IMR-90 (cell line): ENCODE results near the gene RAB25. TPM values are rescaled to one million over a fixed set of nuclear protein-coding genes. Genes with fewer than 3 reads are reported as not detected.

Experiments used
- ATAC-seq: fragments of 200-7000 bp; cut with Tn5 transposase; 2 replicates; pipeline ENCODE4 v1.9.1; 2020; ENCODE audit warnings: low read depth, mild to moderate bottlenecking, moderate library complexity
- BruUV-seq: library from RNA; stranded (reverse); fragments of 400-500 nt; replicated peaks from 2 replicates; lab custom pipeline; 2021; lab: Mats Ljungman, UMichigan
- CTCF ChIA-PET: fragments of 300-600 bp; formaldehyde crosslinking; extraction: SDS; loops from one replicate; lab custom pipeline; 2021; ENCODE audit warnings: antibody characterized with exemption; lab: Yijun Ruan, JAX
- POLR2A ChIA-PET: fragments of 300-600 bp; sonication (Branson Sonifier 250); formaldehyde crosslinking; loops from one replicate; lab custom pipeline; 2022; ENCODE audit warnings: antibody characterized with exemption; ENCODE audit not compliant: unreplicated experiment; lab: Charles Lee
- DNase-seq: peaks from one replicate; pipeline ENCODE4 v3.0.0; 2013
- H2AFZ ChIP-seq: replicated peaks from 2 replicates; pipeline ENCODE3; 2013; ENCODE audit warnings: low read length, mild to moderate bottlenecking; ENCODE audit not compliant: poor library complexity
- H2AK5ac ChIP-seq: 2 replicates; pipeline ENCODE4 v1.6.1; 2013; ENCODE audit warnings: low read depth, low read length, inconsistent platforms
- H2AK9ac ChIP-seq: replicated peaks from 2 replicates; pipeline ENCODE3; 2013; ENCODE audit warnings: mild to moderate bottlenecking, low read depth, low read length, moderate library complexity; ENCODE audit not compliant: poor library complexity
- H2BK120ac ChIP-seq: 2 replicates; pipeline ENCODE4 v1.6.1; 2013; ENCODE audit warnings: low read depth, low read length, inconsistent platforms
- H2BK15ac ChIP-seq: 3 replicates; pipeline ENCODE4 v1.6.1; 2013; ENCODE audit warnings: low read depth, low read length, inconsistent platforms
- H2BK20ac ChIP-seq: 2 replicates; pipeline ENCODE4 v1.6.1; 2013; ENCODE audit warnings: low read depth, mild to moderate bottlenecking, inconsistent platforms, low read length, moderate library complexity
- H2BK5ac ChIP-seq: 2 replicates; pipeline ENCODE4 v1.6.1; 2013; ENCODE audit warnings: mild to moderate bottlenecking, low read depth, low read length, inconsistent platforms; ENCODE audit not compliant: poor library complexity, severe bottlenecking
- H3K14ac ChIP-seq: replicated peaks from 2 replicates; pipeline ENCODE4 v1.6.1; 2013; ENCODE audit warnings: low read depth, low read length, inconsistent platforms
- H3K18ac ChIP-seq: 2 replicates; pipeline ENCODE4 v1.6.1; 2013; ENCODE audit warnings: low read depth, low read length, control low read depth
- H3K23ac ChIP-seq: 2 replicates; pipeline ENCODE4 v1.6.1; 2013; ENCODE audit warnings: low read depth, low read length, inconsistent platforms
- H3K27ac ChIP-seq: 2 replicates; pipeline ENCODE4 v1.5.1; 2013; ENCODE audit warnings: mild to moderate bottlenecking, control low read depth, low read length; ENCODE audit not compliant: insufficient read depth
- H3K27me3 ChIP-seq: 2 replicates; pipeline ENCODE4 v1.6.1; 2013; ENCODE audit warnings: low read length; ENCODE audit not compliant: control insufficient read depth, insufficient read depth
- H3K36me3 ChIP-seq: 2 replicates; pipeline ENCODE4 v1.6.1; 2013; ENCODE audit warnings: low read length, mixed read lengths; ENCODE audit not compliant: control insufficient read depth, insufficient read depth
- H3K4ac ChIP-seq: 2 replicates; pipeline ENCODE4 v1.6.1; 2013; ENCODE audit warnings: low read depth, low read length, inconsistent platforms
- H3K4me1 ChIP-seq: 2 replicates; pipeline ENCODE4 v1.6.1; 2013; ENCODE audit warnings: low read length, mixed read lengths; ENCODE audit not compliant: control insufficient read depth, insufficient read depth
- H3K4me2 ChIP-seq: 2 replicates; pipeline ENCODE4 v1.6.1; 2013; ENCODE audit warnings: low read depth, mild to moderate bottlenecking, control low read depth, low read length, moderate library complexity
- H3K4me3 ChIP-seq: 2 replicates; pipeline ENCODE4 v1.5.1; 2013; ENCODE audit warnings: low read depth, mild to moderate bottlenecking, control low read depth, low read length, moderate library complexity; ENCODE audit not compliant: insufficient read depth
- H3K56ac ChIP-seq: 2 replicates; pipeline ENCODE4 v1.6.1; 2013; ENCODE audit warnings: low read length, inconsistent platforms; ENCODE audit not compliant: insufficient read depth; ENCODE audit errors: extremely low read depth
- H3K79me1 ChIP-seq, 2 experiments: 2 replicates each; pipeline ENCODE4 v1.6.1; 2013; ENCODE audit warnings: low read length in 2 of 2, inconsistent platforms in 1 of 2, low read depth in 1 of 2
- H3K9ac ChIP-seq: 2 replicates; pipeline ENCODE4 v1.6.1; 2013; ENCODE audit warnings: low read depth, low read length, control low read depth
- H3K9me1 ChIP-seq: 2 replicates; pipeline ENCODE4 v1.6.1; 2013; ENCODE audit warnings: low read length, inconsistent platforms; ENCODE audit not compliant: insufficient read depth
- H3K9me3 ChIP-seq: 2 replicates; pipeline ENCODE4 v1.6.1; 2013; ENCODE audit warnings: low read length; ENCODE audit not compliant: control insufficient read depth, insufficient read depth
- H4K20me1 ChIP-seq: 2 replicates; pipeline ENCODE4 v1.6.1; 2013; ENCODE audit warnings: low read length, inconsistent platforms; ENCODE audit not compliant: insufficient read depth
- H4K5ac ChIP-seq: 2 replicates; pipeline ENCODE4 v1.6.1; 2013; ENCODE audit warnings: mild to moderate bottlenecking, low read depth, low read length, control low read depth
- H4K8ac ChIP-seq, 2 experiments: 2 replicates each; pipeline ENCODE4 v1.6.1; 2013; ENCODE audit warnings: low read depth in 2 of 2, low read length in 2 of 2, control low read depth in 1 of 2, inconsistent platforms in 1 of 2
- H4K91ac ChIP-seq: 2 replicates; pipeline ENCODE4 v1.6.1; 2013; ENCODE audit warnings: low read depth, low read length, inconsistent platforms; ENCODE audit not compliant: insufficient read depth
- CEBPB ChIP-seq: IDR thresholded peaks from 2 replicates; pipeline ENCODE4 v1.6.1; 2012; ENCODE audit warnings: low read depth, low read length, improper control_type of control experiment
- CHD1 ChIP-seq: IDR thresholded peaks from 2 replicates; pipeline ENCODE4 v1.6.1; 2012; ENCODE audit warnings: low read depth, low read length, improper control_type of control experiment
- CTCF ChIP-seq: conservative IDR thresholded peaks from 2 replicates; pipeline ENCODE4 v1.5.1; 2012; ENCODE audit warnings: mild to moderate bottlenecking, low read depth, low read length, improper control_type of control experiment
- FOS ChIP-seq: fragments of 150-350 bp; IDR thresholded peaks from 2 replicates; pipeline ENCODE4 v1.6.1; 2016; ENCODE audit warnings: low read depth, low read length
- MAZ ChIP-seq: IDR thresholded peaks from 2 replicates; pipeline ENCODE4 v1.6.1; 2012; ENCODE audit warnings: low read depth, mild to moderate bottlenecking, low read length, improper control_type of control experiment, moderate library complexity, borderline replicate concordance
- MXI1 ChIP-seq: IDR thresholded peaks from 2 replicates; pipeline ENCODE4 v1.6.1; 2012; ENCODE audit warnings: low read depth, mild to moderate bottlenecking, low read length, moderate library complexity, borderline replicate concordance
- RAD21 ChIP-seq: IDR thresholded peaks from 2 replicates; pipeline ENCODE4 v1.6.1; 2012; ENCODE audit warnings: low read length, improper control_type of control experiment
- RCOR1 ChIP-seq: IDR thresholded peaks from 2 replicates; pipeline ENCODE4 v1.6.1; 2012; ENCODE audit warnings: mild to moderate bottlenecking, low read length, improper control_type of control experiment; ENCODE audit not compliant: insufficient replicate concordance
- RFX5 ChIP-seq: IDR thresholded peaks from 2 replicates; pipeline ENCODE4 v1.8.0; 2012; ENCODE audit warnings: low read depth, mild to moderate bottlenecking, low read length, moderate library complexity
- SMC3 ChIP-seq: fragments of 150-350 bp; IDR thresholded peaks from 2 replicates; pipeline ENCODE4 v1.6.1; 2016; ENCODE audit warnings: low read depth, mild to moderate bottlenecking, antibody characterized with exemption, low read length, moderate library complexity
- WGBS, 2 experiments: methylation state at CpG; one replicate each; pipeline versions ENCODE4 v1.1.5 to v1.1.7; 2013; ENCODE audit warnings: missing lambda C conversion rate in 2 of 2; ENCODE audit not compliant: insufficient read length in 1 of 2; ENCODE audit errors: extremely low coverage in 2 of 2; 5-methylcytosine and 5-hydroxymethylcytosine counted together
- dilution Hi-C: fragments of 300-500 bp; cut with HindIII; formaldehyde crosslinking; loops from one replicate; pipeline ENCODE4 v1.14.3; 2018; ENCODE audit warnings: low sequenced_read_pairs; ENCODE audit not compliant: unreplicated experiment
- in situ Hi-C: fragments of 300-500 bp; cut with MboI; formaldehyde crosslinking; loops from 3 replicates; pipeline ENCODE4 v1.14.3; 2019; ENCODE audit warnings: low sequenced_read_pairs, inconsistent platforms, mixed read lengths
- intact Hi-C: fragments of 100-400 bp; cut with micrococcal nuclease; formaldehyde crosslinking; loops from 2 replicates; pipeline ENCODE4 v1.10.0; 2022
- polyA plus RNA-seq, 3 experiments: library from polyadenylated mRNA; depleted of rRNA; stranded (reverse); fragments of >200 nt; gene quantifications; 2 replicates each; pipeline ENCODE4 v1.2.3, GENCODE V29; 2012; ENCODE audit warnings: low replicate concordance in 1 of 3
- total RNA-seq: library from RNA; depleted of rRNA; stranded (reverse); fragments of >200 nt; gene quantifications from 2 replicates; pipeline ENCODE4 v1.2.3, GENCODE V29; 2012
- TF ChIP-seq, protein P1 (sequence below): fragments of 150-350 bp; IDR thresholded peaks from 2 replicates; pipeline ENCODE4 v1.6.1; 2016; ENCODE audit warnings: low read depth, mild to moderate bottlenecking, low read length, moderate library complexity, borderline replicate concordance

The RAB25 gene
- total and polyA plus RNA-seq, 2 of the 4 experiments (the other 2 are of a cell fraction), result not detected

- Histone ChIP-seq H3K56ac (no peak overlapping the region), H3K27me3 (no peaks in the 10 kb centered on the region), H4K91ac (no peak overlapping the region), H3K4ac (no peak overlapping the region), H2BK120ac (no peak overlapping the region), H3K9ac (no peak overlapping the region), H3K4me3 (no peak overlapping the region), H2BK5ac (no peak overlapping the region), H3K9me1 (no peaks in the 10 kb centered on the region), H3K23ac (no peak overlapping the region), H3K27ac (no peak overlapping the region), H3K4me2 (no peak overlapping the region), H3K9me3 (no peaks in the 10 kb centered on the region), H2AK9ac (peak overlapping the region; percentile 71), H4K20me1 (peaks cover 13% of the 10 kb centered on the region; the same call in 1 of the 2 replicates), H2BK15ac (no peak overlapping the region), H2AFZ (peak overlapping the region; percentile 12), H4K5ac (no peak overlapping the region), H4K8ac (no peak overlapping the region), H3K4me1 (peaks cover 7% of the 10 kb centered on the region), H3K14ac (no peak overlapping the region), H2AK5ac (no peak overlapping the region), H3K36me3 (peaks cover 6% of the 10 kb centered on the region; the same call in 1 of the 2 replicates), H3K79me1 (peaks cover 4 to 46% of the 10 kb centered on the region in 2 experiments), H3K18ac (no peak overlapping the region), H2BK20ac (no peak overlapping the region)
- dilution Hi-C loops, result no loop called here
- CTCF ChIA-PET, result interaction anchor here (0.6 to 1.6 kb wide), 8 partner anchors 9 to 135 kb away, joined by 3 to 6 read pairs (median 4); no protein-coding TSS in a partner anchor
- BruUV-seq, result no TSS peak
- 54% methylated on average over 6 of the region's 14 CpGs; no CpG with 5 or more reads in 1 of the 2 experiments for WGBS, 2 experiments
- POLR2A ChIA-PET, result no interaction called here
- intact Hi-C loops, result loop anchor here (1.0 to 10.0 kb wide), 3 partner anchors 39 to 224 kb away; no protein-coding TSS in a partner anchor
- no peak for TF ChIP-seq CEBPB
- peak; percentile 84 for TF ChIP-seq CTCF
- TF ChIP-seq SMC3, result peak; percentile 82
- no peak for TF ChIP-seq MXI1
- no peak for TF ChIP-seq RFX5
- TF ChIP-seq, protein P1, sequence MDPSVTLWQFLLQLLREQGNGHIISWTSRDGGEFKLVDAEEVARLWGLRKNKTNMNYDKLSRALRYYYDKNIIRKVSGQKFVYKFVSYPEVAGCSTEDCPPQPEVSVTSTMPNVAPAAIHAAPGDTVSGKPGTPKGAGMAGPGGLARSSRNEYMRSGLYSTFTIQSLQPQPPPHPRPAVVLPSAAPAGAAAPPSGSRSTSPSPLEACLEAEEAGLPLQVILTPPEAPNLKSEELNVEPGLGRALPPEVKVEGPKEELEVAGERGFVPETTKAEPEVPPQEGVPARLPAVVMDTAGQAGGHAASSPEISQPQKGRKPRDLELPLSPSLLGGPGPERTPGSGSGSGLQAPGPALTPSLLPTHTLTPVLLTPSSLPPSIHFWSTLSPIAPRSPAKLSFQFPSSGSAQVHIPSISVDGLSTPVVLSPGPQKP, result no peak
- TF ChIP-seq CHD1, result no peak
- TF ChIP-seq MAZ, result no peak
- TF ChIP-seq RAD21, result peak; percentile 91
- no peak for TF ChIP-seq RCOR1
- no peak for TF ChIP-seq FOS
- ATAC-seq (peak; percentile 90), DNase-seq (peak; percentile 71)
- in situ Hi-C loops, result loop anchor here (5.0 kb wide), 1 partner anchor 131 kb away; no protein-coding TSS in a partner anchor
These were observed 29.9 kb downstream of the RAB25 start for GRCh38 chr1:156090840-156091188.
